Keratinocyte (primary cell): Measurements from ENCODE around the gene OVOL3. TPM values are rescaled to one million over a fixed set of nuclear protein-coding genes. Genes with fewer than 3 reads are reported as not detected.

Source experiments
- DNase-seq: peaks from one replicate; pipeline ENCODE4 v3.0.0-alpha.2; 2011; ENCODE audit warnings: low read depth, missing footprints, low spot score
- FAIRE-seq: peaks from 2 replicates; lab custom pipeline; 2011; peaks lifted over from hg19 to GRCh38; lab: Jason Lieb, UNC
- H2AFZ ChIP-seq: 2 replicates; pipeline ENCODE4 v1.6.0; 2012; ENCODE audit warnings: low read length, control low read depth, inconsistent platforms; ENCODE audit not compliant: control insufficient read depth
- H3K27ac ChIP-seq: 2 replicates; pipeline ENCODE4 v1.5.1; 2011; ENCODE audit warnings: low read length; ENCODE audit not compliant: control insufficient read depth, insufficient read depth
- H3K27me3 ChIP-seq: 3 replicates; pipeline ENCODE4 v1.6.0; 2011; ENCODE audit warnings: low read length; ENCODE audit not compliant: control insufficient read depth, insufficient read depth; ENCODE audit errors: extremely low read depth
- H3K36me3 ChIP-seq, 2 experiments: 2 replicates in 1 of 2; 3 replicates in 1 of 2; pipeline ENCODE4 v1.5.1; 2011; ENCODE audit warnings: low read length in 2 of 2, mild to moderate bottlenecking in 1 of 2; ENCODE audit not compliant: control insufficient read depth in 2 of 2, insufficient read depth in 2 of 2; ENCODE audit errors: extremely low read depth in 1 of 2
- H3K4me1 ChIP-seq: 3 replicates; pipeline ENCODE4 v1.5.1; 2011; ENCODE audit warnings: low read length; ENCODE audit not compliant: control insufficient read depth, insufficient read depth; ENCODE audit errors: extremely low read depth
- H3K4me2 ChIP-seq: 3 replicates; pipeline ENCODE4 v1.6.0; 2011; ENCODE audit warnings: low read depth, low read length; ENCODE audit not compliant: control insufficient read depth, insufficient read depth; ENCODE audit errors: extremely low read depth
- H3K4me3 ChIP-seq, 3 experiments: fragments of 200-600 bp in 1 of 3; sonication (generic) in 1 of 3; 2 replicates in 2 of 3; 3 replicates in 1 of 3; pipeline ENCODE4 v1.5.1; 2011 to 2016; ENCODE audit warnings: low read length in 3 of 3, mild to moderate bottlenecking in 3 of 3, control low read depth in 2 of 3, inconsistent platforms in 1 of 3, low read depth in 1 of 3, mixed read lengths in 1 of 3, mixed run types in 1 of 3, moderate library complexity in 1 of 3; ENCODE audit not compliant: control insufficient read depth in 2 of 3, insufficient read depth in 2 of 3; ENCODE audit errors: extremely low read depth in 1 of 3
- H3K79me2 ChIP-seq: 2 replicates; pipeline ENCODE4 v1.6.0; 2012; ENCODE audit warnings: low read length; ENCODE audit not compliant: control insufficient read depth, insufficient read depth
- H3K9ac ChIP-seq: 3 replicates; pipeline ENCODE4 v1.6.0; 2011; ENCODE audit warnings: low read length; ENCODE audit not compliant: control insufficient read depth, insufficient read depth; ENCODE audit errors: extremely low read depth
- H3K9me1 ChIP-seq: 3 replicates; pipeline ENCODE4 v1.6.0; 2011; ENCODE audit warnings: low read length; ENCODE audit not compliant: control insufficient read depth, insufficient read depth; ENCODE audit errors: extremely low read depth
- H3K9me3 ChIP-seq: 2 replicates; pipeline ENCODE4 v1.5.1; 2012; ENCODE audit warnings: low read depth, low read length; ENCODE audit not compliant: control insufficient read depth
- H4K20me1 ChIP-seq: 3 replicates; pipeline ENCODE4 v1.6.0; 2011; ENCODE audit warnings: low read length; ENCODE audit not compliant: control insufficient read depth, insufficient read depth; ENCODE audit errors: extremely low read depth
- EZH2 ChIP-seq: IDR thresholded peaks from one replicate; pipeline ENCODE4 v1.6.1; 2012; ENCODE audit warnings: inconsistent platforms, mild to moderate bottlenecking, low read length, moderate library complexity
- dilution Hi-C: fragments of 300-500 bp; cut with MboI; formaldehyde crosslinking; loops from one replicate; pipeline ENCODE4 v1.7.0; 2020; ENCODE audit warnings: low sequenced_read_pairs; ENCODE audit not compliant: extremely low pct_ligation_motif_present
- polyA plus RNA-seq, 5 experiments: library from polyadenylated mRNA; depleted of rRNA in 3 of 5; stranded (reverse) in 3 of 5; stranded (forward) in 1 of 5; unstranded in 1 of 5; fragments of >200 nt; gene quantifications; 1 replicate in 1 of 5; 2 replicates in 3 of 5; 3 replicates in 1 of 5; pipeline versions ENCODE4 v1.2.1 to v1.2.3, GENCODE V29; 2011 to 2012; ENCODE audit warnings: missing spikeins in 2 of 5, low read depth in 1 of 5, low replicate concordance in 1 of 5
- TF ChIP-seq, protein P1 (sequence below), 3 experiments: IDR thresholded peaks in 1 of 3; conservative IDR thresholded peaks in 1 of 3; optimal IDR thresholded peaks in 1 of 3; 2 replicates in 2 of 3; 3 replicates in 1 of 3; pipeline versions ENCODE3 to v1.5.1; 2011; ENCODE audit warnings: low read length in 3 of 3, mild to moderate bottlenecking in 3 of 3, moderate library complexity in 2 of 3, control low read depth in 1 of 3, inconsistent platforms in 1 of 3; ENCODE audit not compliant: insufficient read depth in 2 of 3; ENCODE audit errors: extremely low read depth in 1 of 3

Gene OVOL3
- polyA plus RNA-seq, 1 donor (not counting 4 experiments of a cell fraction or from before 2014, with no cell fraction given): not detected

DNA sequence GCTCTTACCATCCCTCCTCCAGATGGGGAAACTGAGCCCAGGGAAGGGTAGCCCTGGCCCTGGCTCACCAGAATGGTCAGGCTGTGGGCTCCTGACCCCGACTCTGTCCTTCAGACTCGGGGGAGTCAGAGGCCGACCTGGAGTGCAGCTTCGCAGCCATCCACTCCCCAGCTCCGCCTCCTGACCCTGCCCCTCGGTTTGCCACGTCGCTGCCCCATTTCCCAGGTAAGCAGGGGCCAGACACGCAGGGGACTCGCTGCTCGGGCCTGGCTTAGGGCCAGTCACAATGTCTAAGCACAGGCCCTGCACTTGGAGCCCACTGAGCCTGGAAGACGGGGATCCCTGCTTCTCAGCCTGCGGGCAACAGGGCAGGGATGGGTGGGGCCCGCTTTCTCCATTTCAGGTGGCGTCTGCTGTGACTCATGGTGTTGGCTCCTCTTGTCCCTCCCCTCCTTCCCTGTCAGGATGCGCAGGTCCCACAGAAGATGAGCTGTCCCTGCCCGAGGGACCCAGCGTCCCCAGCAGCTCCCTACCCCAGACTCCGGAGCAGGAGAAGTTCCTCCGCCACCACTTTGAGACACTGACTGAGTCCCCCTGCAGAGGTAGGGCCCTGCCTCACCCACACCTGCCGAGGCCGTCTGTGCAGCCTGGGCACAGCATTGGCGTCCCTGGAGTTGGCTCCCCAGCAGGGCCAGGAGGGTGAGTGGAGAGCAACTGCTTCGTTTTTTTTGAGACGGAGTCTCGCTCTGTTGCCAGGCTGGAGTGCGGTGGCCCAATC lies 9.2 kb upstream of the OVOL3 start:
- FAIRE-seq (peak; percentile 79), DNase-seq (peak; percentile 59)
- peak overlapping the region; percentile 80 for H2AFZ ChIP-seq
- H3K27me3 ChIP-seq: no peaks in the 10 kb centered on the region
- peak overlapping the region; percentile 28 for H3K9ac ChIP-seq
- H3K4me2 ChIP-seq: peak overlapping the region; percentile 45
- no peaks in the 10 kb centered on the region for H3K9me3 ChIP-seq
- no peak for TF ChIP-seq EZH2
- TF ChIP-seq, protein P1, sequence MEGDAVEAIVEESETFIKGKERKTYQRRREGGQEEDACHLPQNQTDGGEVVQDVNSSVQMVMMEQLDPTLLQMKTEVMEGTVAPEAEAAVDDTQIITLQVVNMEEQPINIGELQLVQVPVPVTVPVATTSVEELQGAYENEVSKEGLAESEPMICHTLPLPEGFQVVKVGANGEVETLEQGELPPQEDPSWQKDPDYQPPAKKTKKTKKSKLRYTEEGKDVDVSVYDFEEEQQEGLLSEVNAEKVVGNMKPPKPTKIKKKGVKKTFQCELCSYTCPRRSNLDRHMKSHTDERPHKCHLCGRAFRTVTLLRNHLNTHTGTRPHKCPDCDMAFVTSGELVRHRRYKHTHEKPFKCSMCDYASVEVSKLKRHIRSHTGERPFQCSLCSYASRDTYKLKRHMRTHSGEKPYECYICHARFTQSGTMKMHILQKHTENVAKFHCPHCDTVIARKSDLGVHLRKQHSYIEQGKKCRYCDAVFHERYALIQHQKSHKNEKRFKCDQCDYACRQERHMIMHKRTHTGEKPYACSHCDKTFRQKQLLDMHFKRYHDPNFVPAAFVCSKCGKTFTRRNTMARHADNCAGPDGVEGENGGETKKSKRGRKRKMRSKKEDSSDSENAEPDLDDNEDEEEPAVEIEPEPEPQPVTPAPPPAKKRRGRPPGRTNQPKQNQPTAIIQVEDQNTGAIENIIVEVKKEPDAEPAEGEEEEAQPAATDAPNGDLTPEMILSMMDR (optimal IDR thresholded peaks at IDR 0.05 in 1 of 3, IDR thresholded peaks at IDR 0.05 in 1 of 3, conservative IDR thresholded peaks at IDR 0.05 in 1 of 3; ENCODE audit: extremely low read depth in 1 of 3, insufficient read depth in 2 of 3, low read length in 3 of 3): no peak
- peaks cover 0 to 21% of the 10 kb centered on the region in 2 experiments for H3K36me3 ChIP-seq
- no peaks in the 10 kb centered on the region for H4K20me1 ChIP-seq
- H3K4me3 ChIP-seq: no peak overlapping the region
- no peaks in the 10 kb centered on the region for H3K79me2 ChIP-seq
- H3K9me1 ChIP-seq: no peaks in the 10 kb centered on the region
- H3K27ac ChIP-seq: peak overlapping the region; percentile 20
- dilution Hi-C loops: no loop called here
- peaks cover 23% of the 10 kb centered on the region for H3K4me1 ChIP-seq

DNA sequence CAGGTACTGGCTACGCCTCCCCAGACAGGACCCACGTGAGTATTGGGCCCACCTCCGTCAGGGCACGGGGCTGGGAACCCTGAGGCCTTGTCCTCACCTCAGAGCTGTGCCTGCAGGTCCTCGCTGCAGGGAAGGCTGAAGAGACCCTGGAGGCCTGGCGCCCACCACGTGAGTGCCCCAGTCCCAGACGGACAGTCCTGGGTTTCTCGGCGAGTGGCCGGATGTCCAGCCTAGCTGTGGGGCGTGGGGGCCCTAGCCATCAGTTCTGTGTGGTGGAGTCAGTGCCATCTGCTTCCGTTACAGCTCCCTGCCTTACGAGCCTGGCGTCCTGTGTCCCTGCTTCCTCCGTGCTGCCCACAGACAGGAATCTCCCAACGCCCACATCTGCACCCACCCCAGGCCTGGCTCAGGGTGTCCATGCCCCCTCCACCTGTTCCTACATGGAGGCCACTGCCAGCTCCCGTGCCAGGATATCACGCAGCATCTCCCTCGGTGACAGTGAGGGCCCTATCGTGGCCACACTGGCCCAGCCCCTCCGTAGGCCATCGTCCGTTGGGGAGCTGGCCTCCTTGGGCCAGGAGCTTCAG lies 7.8 kb upstream of the OVOL3 start:
- Histone ChIP-seq H3K4me3 (no peak overlapping the region), H3K27ac (no peak overlapping the region), H3K9me1 (no peaks in the 10 kb centered on the region), H3K27me3 (no peaks in the 10 kb centered on the region), H3K9ac (no peak overlapping the region), H2AFZ (no peak overlapping the region), H3K36me3 (peaks cover 0 to 19% of the 10 kb centered on the region in 2 experiments), H3K9me3 (no peaks in the 10 kb centered on the region), H3K4me2 (no peak overlapping the region), H3K79me2 (no peaks in the 10 kb centered on the region), H3K4me1 (peaks cover 23% of the 10 kb centered on the region), H4K20me1 (no peaks in the 10 kb centered on the region)
- no peak for TF ChIP-seq EZH2
- TF ChIP-seq, protein P1 (optimal IDR thresholded peaks at IDR 0.05 in 1 of 3, IDR thresholded peaks at IDR 0.05 in 1 of 3, conservative IDR thresholded peaks at IDR 0.05 in 1 of 3; ENCODE audit: extremely low read depth in 1 of 3, insufficient read depth in 2 of 3, low read length in 3 of 3): no peak
- DNase-seq: no peak
- dilution Hi-C loops: no loop called here
- FAIRE-seq: no peak
